ENCODE data around the gene ANKRD44.

GRCh38 chr2:197196541-197197180 is 113.9 kb downstream of the ANKRD44 start:
- TF ChIP-seq CTCF (IDR thresholded peaks at IDR 0.05; ENCODE audit: low read length) (no peak), EZH2 (IDR thresholded peaks at IDR 0.05; ENCODE audit: borderline replicate concordance, low read length) (no peak)
